GM21529 (cell line): ENCODE results near the gene GPR132.
A peak's percentile ranks its signal among the peaks of the same experiment; 100 is the strongest.
"Not testable (repeated sequence)": the region's sequence is repeated elsewhere in the genome, so short reads cannot be mapped to it uniquely, and the experiment has no call there.

Experiments
- ATAC-seq: cut with Tn5 transposase; IDR thresholded peaks from one replicate; pipeline ENCODE4 v1.9.1; 2021; ENCODE audit not compliant: unreplicated experiment

The GPR132 gene

GRCh38 chr14:105045710-105046326, 19.4 kb downstream of the GPR132 start:
- peak; percentile 57 for ATAC-seq

- no peak for ATAC-seq
Measured at GRCh38 chr14:105043641-105044040, 21.6 kb downstream of the GPR132 start.

- ATAC-seq, result no peak
Measured at GRCh38 chr14:105042813-105043212, 22.4 kb downstream of the GPR132 start.

GRCh38 chr14:105041841-105042765, 23.1 kb downstream of the GPR132 start:
- ATAC-seq, result no peak

GRCh38 chr14:105039458-105040205, 25.6 kb downstream of the GPR132 start:
- ATAC-seq, result no peak

- not testable (repeated sequence) for ATAC-seq
Measured at GRCh38 chr14:105035616-105036015, 29.6 kb downstream of the GPR132 start.

- ATAC-seq, result no peak
Measured at GRCh38 chr14:105034315-105035039, 30.8 kb downstream of the GPR132 start.

GRCh38 chr14:105033412-105033900, 31.8 kb downstream of the GPR132 start:
- ATAC-seq, result not testable (repeated sequence)

GRCh38 chr14:105032451-105032901, 32.8 kb downstream of the GPR132 start:
- ATAC-seq, result not testable (repeated sequence)

- no peak for ATAC-seq
Measured at GRCh38 chr14:105030836-105031396, 34.3 kb downstream of the GPR132 start.

- ATAC-seq, result no peak
Measured at GRCh38 chr14:105030194-105030593, 35.0 kb downstream of the GPR132 start.

- ATAC-seq, result no peak
Measured at GRCh38 chr14:105029402-105029801, 35.8 kb downstream of the GPR132 start.

- no peak for ATAC-seq
Measured at GRCh38 chr14:105028251-105028927, 36.8 kb downstream of the GPR132 start.

GRCh38 chr14:105027718-105028117, 37.5 kb downstream of the GPR132 start:
- not testable (repeated sequence) for ATAC-seq

- no peak for ATAC-seq
Measured at GRCh38 chr14:105026802-105027563, 38.2 kb downstream of the GPR132 start.

GRCh38 chr14:105026033-105026785, 39.0 kb downstream of the GPR132 start:
- peak; percentile 33 for ATAC-seq

GRCh38 chr14:105025429-105025828, 39.8 kb downstream of the GPR132 start:
- ATAC-seq, result no peak

- ATAC-seq, result no peak
Measured at GRCh38 chr14:105023791-105024480, 41.3 kb downstream of the GPR132 start.
